ENCODE data around the gene ZMIZ1.

Gene ZMIZ1

DNA sequence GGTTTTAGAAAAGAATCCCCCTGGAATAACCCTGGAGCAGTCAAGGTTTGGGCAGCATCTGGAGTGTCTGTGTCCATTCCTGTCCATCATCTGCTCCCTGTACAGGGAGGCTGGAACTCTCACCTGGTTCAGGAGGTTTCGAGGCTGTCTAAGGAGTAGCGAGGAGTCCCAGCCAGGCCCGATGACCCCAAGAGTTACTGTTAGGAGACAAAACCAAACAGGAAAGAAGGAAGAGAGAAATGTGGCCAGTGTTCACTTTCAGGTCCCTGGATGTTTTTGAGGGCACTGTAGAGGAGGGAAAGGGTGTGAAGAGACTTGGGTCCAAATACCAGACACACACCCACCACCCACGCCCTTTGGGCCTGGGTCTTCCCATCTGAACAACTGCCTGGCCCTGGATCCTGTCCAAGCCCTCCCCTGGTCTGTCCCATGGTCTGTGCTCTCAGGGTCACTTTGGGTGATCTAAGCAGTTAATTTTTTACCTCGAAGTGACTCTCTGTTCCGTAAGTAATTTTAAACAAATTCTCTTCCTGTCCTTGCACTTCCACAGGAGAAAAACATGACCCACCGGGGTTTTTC lies 117.1 kb downstream of the ZMIZ1 start:
- DNase-seq (ENCODE audit: low read depth in 2 of 2): no peak

DNA sequence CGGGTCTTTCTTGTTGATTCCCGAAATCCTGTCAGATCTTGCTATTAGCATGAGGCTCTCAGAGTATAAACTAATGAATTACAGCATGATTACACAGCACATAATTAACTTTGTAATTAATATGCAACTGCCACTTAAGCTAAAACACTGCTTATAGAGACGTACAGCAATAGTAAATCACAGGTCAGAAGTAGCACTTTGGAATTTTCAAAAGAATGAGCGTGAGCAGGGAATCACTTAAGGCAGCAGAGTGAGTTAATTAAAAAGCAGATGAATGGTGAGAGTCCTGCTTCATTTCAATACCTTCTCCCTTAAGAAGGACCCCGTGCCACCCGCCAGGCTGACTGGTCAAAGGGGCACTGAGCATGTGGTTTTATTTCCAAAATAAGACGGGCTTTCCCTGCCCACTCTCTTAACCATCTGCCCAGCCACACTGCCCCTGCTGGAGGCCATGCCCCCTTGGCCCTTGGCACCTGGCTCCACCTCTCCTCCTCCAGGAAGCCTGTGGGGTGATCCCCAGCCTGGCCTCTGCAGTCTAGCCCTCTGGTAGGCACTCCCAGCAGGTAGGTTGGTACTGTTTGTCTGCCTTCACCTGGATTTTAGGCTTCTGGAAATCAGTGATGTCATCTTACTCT lies 117.8 kb downstream of the ZMIZ1 start:
- DNase-seq (ENCODE audit: low read depth in 2 of 2): no peak

DNA sequence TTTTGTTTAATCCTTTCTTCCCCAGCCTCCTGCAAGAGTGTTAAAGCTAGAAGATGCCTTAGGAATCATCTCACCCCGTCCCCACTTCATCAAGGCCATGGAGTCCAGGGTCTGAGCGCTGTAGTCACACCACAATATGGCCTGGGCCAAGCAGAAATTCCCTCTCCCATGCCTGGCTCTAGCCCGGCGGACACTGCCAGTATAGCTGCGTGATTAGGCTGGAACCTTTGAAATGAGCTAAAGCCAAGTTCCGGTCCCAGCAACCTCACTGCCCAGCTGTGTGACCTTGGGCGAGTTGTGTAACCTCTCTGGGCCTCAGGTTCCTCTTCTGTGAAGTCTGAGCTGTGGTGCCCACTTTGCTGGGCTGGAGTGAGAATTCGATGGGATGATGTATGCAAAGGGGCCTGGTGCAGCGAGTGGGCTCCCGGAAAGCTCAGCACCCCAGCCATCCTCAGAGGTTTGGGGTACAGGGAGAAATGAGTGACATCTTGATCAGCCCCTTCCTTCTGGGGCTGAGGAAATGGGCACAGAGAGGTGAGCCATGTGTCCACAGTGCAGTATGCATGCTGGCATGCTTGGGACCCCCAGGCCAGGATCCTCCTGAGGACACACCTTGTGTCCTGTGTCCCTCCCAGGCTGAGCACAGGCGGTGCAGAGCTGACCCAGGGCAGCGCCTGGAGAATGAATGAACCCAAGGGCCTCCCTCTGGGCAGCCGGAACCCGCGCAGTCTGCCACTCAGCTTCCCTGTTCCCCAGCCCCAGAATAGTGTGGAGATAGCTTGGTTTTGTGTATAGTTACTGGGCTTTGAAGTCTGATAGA lies 118.6 kb downstream of the ZMIZ1 start:
- no peak for DNase-seq (ENCODE audit: low read depth in 2 of 2)

DNA sequence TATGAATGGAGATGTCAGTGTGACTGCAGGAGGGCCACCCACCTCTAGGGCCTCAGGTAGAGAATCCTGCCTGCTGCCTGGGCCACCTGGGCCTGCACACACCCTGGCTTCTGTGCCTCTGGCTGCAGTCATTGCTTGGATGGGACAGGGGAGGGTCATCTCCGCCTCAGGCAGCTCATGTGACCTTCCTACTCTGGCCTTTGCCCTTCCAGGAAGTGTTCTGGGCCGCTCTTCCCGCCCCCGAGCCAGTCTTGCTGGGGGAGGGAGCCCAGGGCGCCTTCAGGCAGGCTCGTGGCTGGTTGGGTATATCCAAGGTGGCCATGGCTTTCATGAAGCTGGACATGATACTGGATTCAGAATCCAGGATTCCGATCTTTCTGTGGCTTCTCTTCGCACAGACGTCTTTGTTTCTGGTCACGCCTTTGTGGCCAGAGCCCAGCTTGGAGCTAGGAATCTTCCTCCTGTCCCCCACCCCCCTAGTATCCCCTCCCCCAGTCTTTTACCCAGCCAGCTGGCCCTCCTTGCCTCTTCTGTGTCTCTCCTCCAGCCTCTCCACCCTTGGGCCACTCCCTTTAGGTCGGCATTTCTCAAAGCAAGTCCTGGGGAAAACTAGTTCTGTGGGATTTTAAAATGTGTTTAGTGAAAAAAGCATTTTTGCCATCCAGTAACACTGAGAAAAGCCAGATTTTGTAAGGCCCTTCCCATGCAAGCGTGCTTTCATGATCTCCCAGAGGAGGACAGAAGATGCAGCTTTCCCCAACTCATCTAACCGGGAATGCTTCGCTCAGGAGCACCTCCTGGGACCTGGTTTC lies 119.6 kb downstream of the ZMIZ1 start:
- no peak for DNase-seq (ENCODE audit: low read depth in 2 of 2)

DNA sequence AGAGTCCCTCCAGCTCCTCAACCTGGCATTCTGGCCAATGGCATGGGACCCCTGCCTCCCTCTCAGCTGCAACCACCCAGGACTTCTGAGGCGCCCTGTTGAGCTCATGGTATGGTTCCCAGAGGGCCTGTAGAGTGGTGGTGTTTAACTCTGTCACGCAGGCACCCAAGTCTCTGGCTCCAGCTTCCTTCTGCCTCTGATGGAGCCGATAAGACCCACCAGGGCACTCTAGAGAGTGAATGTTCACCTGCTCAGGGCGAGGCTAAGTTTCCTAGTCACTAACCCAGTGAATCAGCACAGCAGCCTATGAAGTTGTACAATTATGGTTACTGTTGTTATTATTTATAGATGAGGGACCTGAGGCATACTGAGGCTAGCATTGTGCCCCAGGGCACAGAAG lies 120.4 kb downstream of the ZMIZ1 start:
- DNase-seq (ENCODE audit: low read depth in 2 of 2): no peak

DNA sequence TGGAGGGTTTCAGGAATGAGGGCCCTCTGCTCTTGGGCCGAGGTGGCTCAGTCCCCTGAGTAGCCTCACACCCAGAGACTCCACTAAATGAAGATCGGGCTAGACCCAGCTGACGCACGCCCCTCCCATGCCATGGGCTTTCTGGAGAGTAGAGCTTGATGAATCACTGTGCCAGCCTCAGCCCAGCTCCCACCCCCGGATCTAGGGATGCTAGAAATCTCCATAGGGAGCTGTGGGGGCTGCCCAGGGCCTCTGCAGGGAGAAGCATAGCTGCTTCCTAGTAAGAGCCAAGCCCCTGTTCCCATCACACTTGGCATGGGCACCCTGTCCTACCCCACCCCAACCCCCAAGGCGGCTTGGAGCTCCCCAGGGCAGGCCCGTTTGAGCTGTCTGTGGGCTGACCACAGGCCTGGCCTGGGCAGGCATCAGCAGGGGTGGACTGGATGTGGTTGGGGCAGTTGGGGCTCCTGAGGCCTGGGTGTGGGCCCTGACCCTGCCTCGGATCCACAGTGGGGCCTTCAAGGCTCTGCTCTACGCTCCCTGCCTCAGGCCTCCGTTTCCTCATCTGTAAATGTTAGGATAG lies 121.2 kb downstream of the ZMIZ1 start:
- no peak for DNase-seq (ENCODE audit: low read depth in 2 of 2)

DNA sequence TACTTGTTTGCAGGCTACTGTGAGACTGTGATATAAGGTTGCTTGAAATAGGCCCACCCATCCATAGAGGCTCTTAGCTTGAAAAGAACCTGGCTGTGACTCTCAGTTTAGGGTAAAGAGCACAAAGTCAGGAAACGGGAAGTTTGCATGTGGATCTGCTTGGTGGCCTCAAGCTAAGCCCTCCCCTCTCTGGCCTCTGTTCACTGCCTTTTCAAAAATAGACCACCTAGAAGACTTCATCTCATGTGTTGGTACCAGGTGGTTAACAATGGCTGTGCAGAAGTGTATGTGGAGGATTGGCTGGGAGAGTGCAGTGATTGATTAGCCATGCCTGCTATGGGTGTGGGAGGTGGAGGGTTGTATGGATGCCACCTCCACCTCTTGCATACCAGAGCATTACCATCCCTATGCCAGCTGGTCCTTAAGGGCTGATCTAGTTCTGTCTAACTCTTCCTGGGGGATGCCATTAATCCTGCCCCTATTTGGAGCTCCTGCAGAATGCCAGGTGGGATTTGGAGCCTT lies 122.0 kb downstream of the ZMIZ1 start:
- DNase-seq (ENCODE audit: low read depth in 2 of 2): no peak

DNA sequence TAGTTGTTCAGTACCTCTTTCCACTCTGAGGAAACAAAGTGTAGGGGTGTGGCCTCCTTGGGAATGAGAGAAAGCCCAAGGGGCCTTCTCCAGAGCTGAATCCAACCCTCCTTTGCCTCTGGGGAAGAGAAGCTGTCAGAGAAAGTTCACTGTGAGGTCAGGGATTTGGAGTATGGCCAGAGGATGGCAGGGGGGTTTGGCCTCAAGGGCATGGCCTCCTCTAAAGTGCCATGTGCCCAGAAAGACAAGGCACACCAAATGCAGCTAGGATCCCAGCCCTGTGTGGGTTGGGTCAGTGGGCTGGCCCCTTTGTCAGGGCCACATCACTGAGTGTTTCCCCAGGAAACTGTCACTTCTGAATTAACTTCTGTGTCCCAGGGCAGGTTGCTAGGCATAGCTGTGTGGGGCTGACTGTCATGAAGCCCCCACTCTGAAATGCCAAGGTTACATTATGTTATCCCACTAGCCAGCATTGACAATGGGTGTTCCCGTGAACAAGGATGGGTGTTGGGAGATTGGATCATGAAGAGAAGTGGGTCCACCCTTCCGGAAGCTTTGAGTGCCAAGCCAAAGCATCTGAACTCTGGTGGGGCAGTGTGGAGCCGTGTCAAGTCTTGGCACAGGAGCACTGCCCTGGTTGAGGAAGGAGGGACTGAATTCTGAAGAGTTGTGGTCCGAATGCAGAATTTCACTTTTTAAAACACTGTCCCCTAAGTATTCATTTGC lies 123.3 kb downstream of the ZMIZ1 start:
- DNase-seq (ENCODE audit: low read depth in 2 of 2): no peak

DNA sequence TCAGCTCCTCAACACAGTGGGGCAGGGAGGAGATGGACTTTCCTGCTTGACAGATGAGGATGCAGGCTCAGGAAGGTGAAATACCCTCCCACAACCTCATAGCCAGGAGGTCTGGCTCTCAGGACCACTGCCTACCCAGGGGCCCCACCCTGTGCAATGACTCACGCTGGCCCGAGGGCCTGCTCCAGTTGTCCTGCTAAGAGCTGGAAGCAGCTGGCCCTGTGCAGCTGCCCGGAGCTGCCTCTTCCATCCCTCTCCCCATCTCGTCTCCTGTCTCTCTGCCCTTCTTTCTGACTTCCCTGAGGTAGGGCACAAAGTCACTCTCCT lies 123.9 kb downstream of the ZMIZ1 start:
- no peak for DNase-seq (ENCODE audit: low read depth in 2 of 2)

DNA sequence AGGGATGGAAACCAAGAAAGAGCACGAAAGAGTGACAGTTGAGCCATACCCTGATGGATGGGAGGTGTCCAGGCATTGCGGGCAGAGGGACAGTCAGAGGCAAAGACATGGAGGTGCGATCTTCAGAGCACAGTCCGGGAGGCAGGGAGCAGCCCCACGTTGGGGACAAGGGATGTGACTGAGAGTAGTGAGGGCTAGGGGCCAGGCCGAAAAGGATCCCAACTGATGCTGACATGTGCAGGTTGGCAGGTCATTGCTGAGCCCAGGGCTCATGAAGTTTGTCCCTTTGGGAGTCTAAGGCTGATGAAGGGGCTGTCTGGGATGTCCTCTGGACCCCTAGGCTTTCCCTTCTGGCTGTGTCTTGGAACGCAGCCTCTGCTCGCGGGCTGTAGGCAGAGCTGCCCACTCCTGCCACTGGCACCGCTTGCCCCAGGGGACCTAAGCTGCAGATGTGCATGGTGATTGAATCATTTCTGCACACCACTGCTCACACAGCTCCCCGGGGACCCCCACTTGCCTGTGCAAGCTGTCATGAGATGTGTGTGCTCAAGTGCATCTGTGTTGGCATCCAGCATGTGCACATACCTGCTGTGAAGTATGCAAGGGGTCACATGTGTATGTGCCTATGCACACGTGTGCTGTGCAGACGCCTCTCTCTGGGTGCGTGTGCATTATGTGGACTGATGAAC lies 125.1 kb downstream of the ZMIZ1 start:
- DNase-seq (ENCODE audit: low read depth in 2 of 2): no peak

DNA sequence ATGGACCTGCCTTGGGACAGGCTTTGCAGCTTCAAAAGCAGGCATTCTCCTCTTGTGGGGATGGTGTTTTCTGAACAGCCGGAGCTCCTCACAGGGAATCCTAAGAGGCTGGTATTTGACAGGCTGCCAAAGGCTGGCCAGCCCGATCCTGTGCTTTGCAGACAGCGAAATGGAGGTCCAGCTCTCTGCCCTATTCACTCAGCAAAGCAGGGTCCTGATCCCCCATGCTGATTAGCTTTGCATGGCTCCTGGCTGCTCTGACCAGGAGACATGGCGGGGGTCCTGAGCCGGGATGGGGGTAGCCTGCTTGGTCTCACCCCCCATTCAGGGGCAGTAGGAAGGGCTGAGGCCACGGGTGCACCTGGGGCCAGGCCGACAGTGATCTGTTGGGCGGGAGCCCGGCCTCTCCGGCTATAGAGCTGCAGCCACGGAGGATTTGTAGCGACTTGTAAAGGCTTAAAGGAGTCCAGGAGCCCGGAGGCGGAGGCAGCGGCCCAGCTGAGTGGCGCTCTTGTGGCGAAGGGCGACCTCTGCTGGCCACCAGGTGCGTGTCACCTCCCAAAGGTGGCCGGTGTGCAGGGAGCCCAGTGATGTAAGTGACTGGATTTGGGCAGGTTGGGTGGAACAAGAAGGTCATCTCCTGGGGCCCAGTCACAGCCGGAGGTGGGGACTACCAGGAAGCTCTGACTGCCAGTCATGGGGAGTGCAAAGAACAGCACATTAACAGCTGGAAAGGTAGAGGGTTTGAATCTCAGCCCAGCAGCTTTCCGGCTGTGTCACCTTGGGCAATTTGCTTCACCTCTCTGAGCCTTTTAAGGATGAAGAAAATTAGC lies 126.5 kb downstream of the ZMIZ1 start:
- DNase-seq (ENCODE audit: low read depth in 2 of 2): peak; percentile 39 to 59

DNA sequence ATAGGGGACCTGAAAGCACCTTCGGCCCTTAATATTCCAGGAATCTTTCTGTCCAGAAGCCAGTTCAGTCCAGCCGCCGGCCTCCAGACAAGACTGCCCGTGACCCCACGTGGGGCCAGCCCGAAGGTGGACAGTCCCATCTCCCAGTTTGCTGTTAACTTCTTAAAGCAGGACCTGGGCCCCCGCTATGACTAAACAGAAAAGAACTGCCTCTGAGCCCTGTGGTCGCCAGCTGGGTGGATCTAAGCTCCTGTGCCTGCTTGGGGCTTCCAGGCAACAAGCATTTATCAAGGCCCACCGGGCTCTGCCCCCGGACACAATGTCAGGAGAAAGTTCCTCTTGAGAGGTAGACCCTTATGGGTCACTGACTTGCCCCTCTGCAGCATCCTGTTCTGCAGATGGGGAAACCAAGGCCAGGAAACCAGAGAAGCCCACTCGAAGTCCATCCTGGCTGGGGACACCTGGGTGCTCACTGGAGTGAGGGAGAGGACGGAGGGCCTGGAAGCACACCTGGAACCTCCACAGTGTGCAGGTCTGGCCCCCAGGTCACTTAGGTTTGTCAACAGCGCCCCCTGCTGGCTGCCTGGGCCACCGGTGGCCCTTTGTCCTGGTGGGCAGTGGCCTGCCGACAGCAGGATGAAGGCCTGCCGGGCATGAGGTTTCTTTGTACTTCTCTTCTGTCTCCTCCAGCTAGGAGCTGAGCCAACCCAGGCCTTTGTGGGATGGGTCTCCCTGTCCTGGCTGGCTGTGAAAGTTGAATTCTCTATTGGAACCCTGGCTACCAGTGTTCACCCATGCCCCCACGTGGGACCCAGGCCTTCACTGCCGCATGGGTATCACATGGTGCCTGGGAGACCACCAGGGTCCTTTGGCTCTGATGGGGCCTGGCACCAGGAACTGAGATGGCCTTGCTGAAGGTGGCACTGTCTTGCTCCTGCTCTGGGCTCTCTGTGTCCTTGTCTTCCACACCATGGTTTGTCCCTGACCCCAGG lies 128.0 kb downstream of the ZMIZ1 start:
- peak; percentile 51 to 59 for DNase-seq (ENCODE audit: low read depth in 2 of 2)

DNA sequence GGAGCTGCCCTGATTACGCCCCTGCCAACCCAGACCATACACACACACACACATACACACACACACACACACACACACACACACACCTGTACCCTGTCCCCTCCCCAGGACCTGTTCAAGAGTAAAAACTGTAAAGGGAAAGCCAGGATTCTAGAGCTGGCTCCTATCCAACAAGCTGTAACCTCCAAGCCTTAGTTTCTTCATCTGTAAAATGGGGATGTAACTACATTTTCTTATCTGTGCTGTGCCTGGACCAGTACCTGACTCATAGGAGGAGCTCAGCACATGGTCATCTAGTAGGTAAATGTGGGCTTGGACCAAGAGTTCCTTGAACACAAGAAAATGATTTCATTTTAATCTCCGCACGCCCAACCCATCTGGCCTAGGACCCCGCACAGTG lies 128.8 kb downstream of the ZMIZ1 start:
- DNase-seq (ENCODE audit: low read depth in 2 of 2): no peak

DNA sequence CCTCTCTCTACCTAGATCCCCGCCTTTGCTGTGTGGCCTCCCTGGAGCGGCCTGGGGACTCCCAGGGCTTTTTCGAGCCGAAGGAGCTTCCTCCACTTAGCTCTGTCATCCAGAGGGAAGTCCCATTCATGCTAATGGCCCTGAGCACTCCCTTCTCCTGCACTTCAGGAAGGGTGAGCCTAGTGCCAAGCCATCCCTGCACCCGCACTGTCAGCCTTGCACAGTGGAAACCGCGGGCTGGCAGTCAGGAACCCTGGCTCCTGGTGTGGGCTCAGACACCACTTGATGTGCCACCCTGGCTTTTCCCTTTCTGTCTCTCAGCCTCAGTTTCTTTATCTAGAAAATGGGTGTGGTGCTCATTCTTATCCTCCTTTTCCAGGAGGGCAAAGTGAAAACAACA lies 131.6 kb downstream of the ZMIZ1 start:
- no peak for DNase-seq (ENCODE audit: low read depth in 2 of 2)

DNA sequence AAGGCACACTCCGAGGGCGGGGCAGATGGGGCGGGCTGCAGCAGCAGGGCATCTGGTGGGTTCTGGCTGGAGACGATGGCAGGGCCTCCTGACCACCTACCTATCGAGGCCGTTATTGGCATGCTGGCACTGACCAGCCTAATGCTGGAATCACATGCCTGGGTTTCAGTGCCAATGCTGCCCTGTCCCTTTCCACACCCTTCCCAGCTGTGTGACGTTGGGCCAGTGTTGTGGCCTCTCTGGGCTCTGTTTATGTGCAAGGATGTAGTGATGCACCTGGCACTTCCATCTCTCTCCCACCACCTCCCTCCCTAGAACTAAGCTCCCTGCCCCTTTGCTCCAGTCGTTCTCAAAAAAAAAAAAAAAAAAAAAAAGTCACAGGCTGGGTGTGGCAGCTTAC lies 132.9 kb downstream of the ZMIZ1 start:
- DNase-seq (ENCODE audit: low read depth in 2 of 2): no peak

DNA sequence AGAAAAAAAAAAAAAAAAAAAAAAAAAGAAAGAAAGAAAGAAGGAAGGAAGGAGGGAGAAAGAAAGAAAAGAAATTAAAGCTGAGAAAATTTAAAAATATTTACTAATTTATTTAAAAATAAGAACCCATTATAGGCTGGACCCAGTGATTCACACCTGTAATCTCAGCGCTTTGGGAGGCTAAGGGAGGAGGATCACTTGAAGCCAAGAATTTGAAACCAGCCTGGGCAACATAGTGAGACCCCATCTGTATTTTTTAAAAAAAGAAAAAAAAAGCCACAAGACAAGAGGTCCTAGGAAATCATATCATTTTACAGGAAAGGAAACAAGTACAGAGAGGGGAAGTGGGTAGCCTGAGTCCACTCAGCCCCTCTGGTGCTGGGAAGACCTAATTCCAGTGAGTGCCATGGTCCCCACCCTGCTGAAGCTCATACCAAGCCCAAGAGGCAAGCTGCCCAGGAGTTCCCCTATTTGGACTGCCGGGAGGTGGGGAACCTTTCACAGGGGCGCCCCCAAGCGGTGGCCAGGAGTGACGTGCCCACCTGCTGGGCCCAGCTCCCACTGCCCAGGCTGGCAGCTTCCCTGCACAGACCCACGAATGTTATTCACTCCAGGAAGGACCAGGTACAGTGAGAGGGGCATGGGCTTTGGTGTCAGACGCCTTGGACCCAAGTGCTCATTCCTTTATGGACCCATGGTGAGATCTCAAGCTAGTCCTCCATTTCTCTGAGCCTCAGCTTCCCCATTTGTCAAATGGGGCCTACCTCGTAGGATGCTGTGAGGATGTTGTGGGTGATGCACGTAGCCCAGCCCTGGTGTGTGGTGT lies 133.6 kb downstream of the ZMIZ1 start:
- no peak for DNase-seq (ENCODE audit: low read depth in 2 of 2)

DNA sequence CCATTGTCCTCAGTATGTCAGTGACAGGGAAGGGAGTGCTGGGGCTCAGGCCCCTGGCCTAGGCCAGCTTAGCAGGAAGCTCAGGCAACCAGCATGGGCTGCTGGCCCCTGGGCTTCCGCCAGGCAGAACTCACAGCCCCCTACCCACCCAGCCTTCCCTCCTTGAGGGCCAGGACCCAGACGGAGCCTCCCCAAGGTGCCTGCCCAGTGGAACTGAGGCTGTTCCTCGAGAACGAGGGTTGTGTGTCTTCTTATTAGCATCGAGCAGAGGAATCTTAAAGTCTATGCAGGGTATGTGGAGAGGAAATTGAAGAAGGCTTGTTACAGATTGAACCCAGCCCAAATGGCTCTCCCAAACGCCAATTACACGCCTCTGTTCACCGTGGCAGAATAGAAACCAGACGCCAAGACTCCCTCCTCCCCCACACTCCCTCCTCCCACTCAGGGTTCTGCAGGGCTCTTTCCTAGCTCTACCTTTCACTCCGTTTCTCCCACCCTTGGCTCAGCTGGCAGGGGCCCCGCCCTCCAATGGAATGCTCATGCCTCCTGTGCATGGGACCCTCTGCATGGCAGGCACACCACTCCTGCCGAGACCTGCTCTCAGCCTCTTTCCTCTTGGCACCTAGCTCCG lies 134.4 kb downstream of the ZMIZ1 start:
- DNase-seq (ENCODE audit: low read depth in 2 of 2): no peak
